ENCODE measurements around the gene PHLDB3. TPM values are rescaled to one million over a fixed set of nuclear protein-coding genes. Genes with fewer than 3 reads are reported as not detected.
"Not testable (repeated sequence)": the region's sequence is repeated elsewhere in the genome, so short reads cannot be mapped to it uniquely, and the experiment has no call there.

The PHLDB3 gene
- total RNA-seq, 2 experiments from 2014 or later = 11.9 to 18.6 TPM

DNA sequence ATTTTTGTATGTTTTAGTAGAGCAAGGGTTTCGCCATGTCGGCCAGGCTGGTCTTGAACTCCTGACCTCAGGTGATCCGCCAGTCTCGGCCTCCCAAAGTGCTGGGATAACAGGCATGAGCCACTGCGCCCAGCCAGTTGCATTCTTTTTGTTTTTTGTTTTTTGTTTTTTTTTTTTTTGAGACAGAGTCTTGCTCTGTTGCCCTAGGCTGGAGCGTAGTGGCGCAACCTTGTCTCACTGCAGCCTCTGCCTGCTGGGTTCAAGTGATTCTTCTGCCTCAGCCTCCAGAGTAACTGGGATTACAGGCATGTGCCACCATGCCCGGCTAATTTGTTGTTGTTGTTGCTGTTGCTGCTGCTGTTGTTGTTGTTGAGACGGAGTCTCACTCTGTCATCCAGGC, 60.5 kb downstream of the PHLDB3 start:
- POLR2A ChIA-PET; H3K4me3 Mint-ChIP-seq; DNase-seq; H3K27ac Mint-ChIP-seq; H3K9me3 Mint-ChIP-seq; H3K36me3 Mint-ChIP-seq (ENCODE audit: low read depth); H3K27me3 Mint-ChIP-seq: not testable (repeated sequence)
- CTCF ChIA-PET = interaction anchor here (1.7 kb wide), 1 partner anchor 11 kb away, joined by 6 read pairs; no protein-coding TSS in a partner anchor
- peaks cover 46% of the 10 kb centered on the region for H3K4me1 Mint-ChIP-seq

DNA sequence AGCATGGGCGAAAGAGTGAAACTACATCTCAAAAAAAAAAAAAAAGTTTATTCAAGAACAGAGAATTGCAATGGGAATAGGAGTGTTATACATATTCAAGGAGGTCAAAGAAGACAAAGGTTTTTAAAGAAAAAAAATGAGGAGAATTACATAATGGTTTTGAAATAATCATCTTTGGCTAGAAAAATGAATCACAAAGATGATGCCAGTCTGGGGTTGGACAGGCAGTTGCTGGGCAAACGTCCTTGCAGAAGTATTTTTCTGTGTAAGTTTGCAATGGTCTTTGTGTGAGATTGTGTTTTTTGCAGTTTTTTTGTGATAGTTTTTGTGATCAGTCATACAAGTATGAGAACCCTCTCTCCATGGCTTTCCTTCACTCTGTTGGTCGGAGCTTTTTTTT, 62.8 kb downstream of the PHLDB3 start:
- ChIA-PET CTCF (interaction anchor here (1.1 to 1.3 kb wide), 3 partner anchors 42 to 153 kb away, joined by 3 to 4 read pairs (median 3); no protein-coding TSS in a partner anchor), POLR2A (no interaction called here)
- Mint-ChIP-seq H3K27ac (peak overlapping the region; percentile 76), H3K36me3 (ENCODE audit: low read depth) (peaks cover 6% of the 10 kb centered on the region), H3K4me3 (no peak overlapping the region), H3K4me1 (peaks cover 56% of the 10 kb centered on the region), H3K27me3 (no peaks in the 10 kb centered on the region), H3K9me3 (peaks cover 5% of the 10 kb centered on the region)
- DNase-seq = no peak

DNA sequence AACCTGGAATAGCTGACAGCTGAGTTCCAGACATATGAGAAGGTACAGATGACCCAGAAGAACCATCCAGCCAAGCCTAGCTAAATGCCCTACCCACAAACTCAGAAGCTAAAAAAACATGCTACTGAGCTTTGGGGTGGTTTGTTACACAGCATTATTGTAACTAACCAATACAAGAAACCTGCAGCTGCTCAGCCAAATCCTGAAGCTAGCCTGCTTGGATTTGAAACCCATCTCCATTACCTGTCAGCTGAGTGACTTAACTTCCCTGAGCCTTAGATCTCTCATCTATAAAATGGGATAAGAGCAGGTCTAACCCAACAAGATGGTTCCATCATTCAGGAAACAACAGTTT, 64.9 kb downstream of the PHLDB3 start:
- Mint-ChIP-seq H3K4me1 (peaks cover 55% of the 10 kb centered on the region), H3K27ac (peak overlapping the region; percentile 97), H3K36me3 (ENCODE audit: low read depth) (peaks cover 8% of the 10 kb centered on the region), H3K4me3 (no peak overlapping the region), H3K27me3 (peaks cover 3% of the 10 kb centered on the region), H3K9me3 (peaks cover 5% of the 10 kb centered on the region)
- POLR2A ChIA-PET = interaction anchor here (1.3 to 1.7 kb wide), 2 partner anchors 24 to 85 kb away, joined by 4 to 7 read pairs; no protein-coding TSS in a partner anchor
- no peak for DNase-seq
- CTCF ChIA-PET = interaction anchor here (0.9 to 1.7 kb wide), 7 partner anchors 8 to 155 kb away, joined by 3 to 14 read pairs (median 4); no protein-coding TSS in a partner anchor

- DNase-seq = peak; percentile 73
- POLR2A ChIA-PET = interaction anchor here (0.6 to 1.7 kb wide), 3 partner anchors 24 to 86 kb away, joined by 4 to 10 read pairs (median 7); no protein-coding TSS in a partner anchor
- peaks cover 3% of the 10 kb centered on the region for H3K27me3 Mint-ChIP-seq
- H3K27ac Mint-ChIP-seq = peak overlapping the region; percentile 97
- peaks cover 8% of the 10 kb centered on the region for H3K36me3 Mint-ChIP-seq (ENCODE audit: low read depth)
- H3K9me3 Mint-ChIP-seq = peaks cover 5% of the 10 kb centered on the region
- H3K4me1 Mint-ChIP-seq = peaks cover 53% of the 10 kb centered on the region
- CTCF ChIA-PET = interaction anchor here (0.8 to 1.7 kb wide), 8 partner anchors 9 to 157 kb away, joined by 3 to 14 read pairs (median 3); partner anchors contain the start of genes IRGQ and ZNF576
- peak overlapping the region; percentile 32 for H3K4me3 Mint-ChIP-seq
Measured at GRCh38 chr19:43439032-43439708, 65.4 kb downstream of the PHLDB3 start.

- peaks cover 5% of the 10 kb centered on the region for H3K9me3 Mint-ChIP-seq
- POLR2A ChIA-PET = interaction anchor here (0.6 to 1.7 kb wide), 3 partner anchors 25 to 86 kb away, joined by 4 to 10 read pairs (median 7); no protein-coding TSS in a partner anchor
- peak; percentile 27 for DNase-seq
- peaks cover 52% of the 10 kb centered on the region for H3K4me1 Mint-ChIP-seq
- peaks cover 3% of the 10 kb centered on the region for H3K27me3 Mint-ChIP-seq
- H3K27ac Mint-ChIP-seq = peak overlapping the region; percentile 97
- peaks cover 8% of the 10 kb centered on the region for H3K36me3 Mint-ChIP-seq (ENCODE audit: low read depth)
- CTCF ChIA-PET = interaction anchor here (0.8 to 1.7 kb wide), 6 partner anchors 9 to 158 kb away, joined by 3 to 14 read pairs (median 3); partner anchors contain the start of genes IRGQ and ZNF576
- H3K4me3 Mint-ChIP-seq = peak overlapping the region; percentile 32
Measured at GRCh38 chr19:43438291-43439031, 66.1 kb downstream of the PHLDB3 start.

DNA sequence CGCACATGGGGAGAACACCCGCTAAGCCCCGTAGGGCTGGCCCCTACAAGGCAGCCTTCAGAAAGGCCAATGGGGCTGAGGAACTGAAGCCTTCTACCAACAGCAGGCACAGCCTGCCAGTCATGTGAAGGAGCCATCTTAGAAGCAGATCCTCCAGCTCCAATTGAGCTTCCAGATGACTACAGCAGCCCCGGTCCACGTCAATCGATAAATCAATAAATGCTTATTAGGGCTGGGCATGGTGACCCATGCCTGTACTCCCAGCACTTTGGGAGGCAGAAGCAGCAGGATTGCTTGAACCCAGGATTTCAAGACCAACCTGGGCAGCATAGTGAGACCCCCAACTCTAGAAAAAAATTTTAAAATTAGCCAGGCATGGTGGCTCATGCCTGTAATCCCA, 66.8 kb downstream of the PHLDB3 start:
- Mint-ChIP-seq H3K4me1 (peaks cover 56% of the 10 kb centered on the region), H3K27ac (peak overlapping the region; percentile 71), H3K9me3 (peaks cover 5% of the 10 kb centered on the region), H3K36me3 (ENCODE audit: low read depth) (peaks cover 8% of the 10 kb centered on the region), H3K27me3 (peaks cover 3% of the 10 kb centered on the region), H3K4me3 (no peak overlapping the region)
- ChIA-PET POLR2A (no interaction called here), CTCF (interaction anchor here (1.4 kb wide), 1 partner anchor 158 kb away, joined by 3 read pairs; the partner anchor contains the start of genes IRGQ and ZNF576)
- DNase-seq = no peak

DNA sequence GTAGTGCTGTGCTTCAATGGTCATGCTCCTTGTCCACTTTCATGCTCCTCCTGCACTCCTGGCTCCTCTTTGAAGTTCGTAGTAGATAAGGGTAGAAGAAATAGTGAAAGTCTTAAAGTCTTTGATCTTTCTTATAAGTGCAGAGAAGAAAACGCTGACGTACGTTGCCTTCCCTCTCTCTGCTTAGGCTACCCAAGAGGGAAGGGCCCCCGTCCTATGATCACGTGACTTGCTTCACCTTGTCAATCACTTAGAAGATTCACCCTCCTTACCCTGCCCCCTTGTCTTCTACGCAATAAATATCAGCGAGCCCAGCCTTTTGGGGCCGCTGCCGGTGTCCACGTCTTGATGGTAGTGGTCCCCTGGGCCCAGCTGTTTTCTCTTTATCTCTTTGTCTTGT, 67.3 kb downstream of the PHLDB3 start:
- H3K36me3 Mint-ChIP-seq (ENCODE audit: low read depth); POLR2A ChIA-PET; H3K9me3 Mint-ChIP-seq; H3K27me3 Mint-ChIP-seq; H3K4me3 Mint-ChIP-seq; DNase-seq; CTCF ChIA-PET: not testable (repeated sequence)
- Mint-ChIP-seq H3K27ac (peak overlapping the region; percentile 71), H3K4me1 (peaks cover 60% of the 10 kb centered on the region)

DNA sequence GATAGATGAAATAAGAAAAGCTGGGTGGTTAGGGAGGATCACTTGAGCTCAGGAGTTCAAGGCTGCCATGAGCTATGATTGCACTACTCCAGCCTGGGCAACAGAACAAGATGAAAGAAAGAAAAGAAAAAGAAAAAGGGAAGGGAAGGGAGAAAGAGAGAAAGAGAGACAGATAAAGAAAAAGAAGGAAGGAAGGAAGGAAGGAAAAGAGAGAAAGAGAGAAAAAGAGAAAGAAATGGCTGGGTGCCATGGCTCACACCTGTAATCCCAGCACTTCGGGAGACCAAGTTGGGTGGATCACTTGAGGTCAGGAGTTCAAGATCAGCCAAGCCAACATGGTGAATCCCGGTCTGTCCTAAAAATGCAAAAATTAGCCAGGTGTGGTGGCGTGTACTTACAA, 68.8 kb downstream of the PHLDB3 start:
- Mint-ChIP-seq H3K9me3 (peaks cover 5% of the 10 kb centered on the region), H3K27ac (no peak overlapping the region), H3K4me3 (no peak overlapping the region), H3K4me1 (peaks cover 62% of the 10 kb centered on the region), H3K36me3 (ENCODE audit: low read depth) (peaks cover 8% of the 10 kb centered on the region), H3K27me3 (peaks cover 3% of the 10 kb centered on the region)
- DNase-seq = no peak
- POLR2A ChIA-PET = no interaction called here
- CTCF ChIA-PET = interaction anchor here (0.7 to 2.2 kb wide), 4 partner anchors 10 to 204 kb away, joined by 3 to 7 read pairs (median 3); no protein-coding TSS in a partner anchor

- Mint-ChIP-seq H3K27ac (no peak overlapping the region), H3K36me3 (ENCODE audit: low read depth) (peaks cover 5% of the 10 kb centered on the region), H3K9me3 (no peaks in the 10 kb centered on the region), H3K27me3 (peaks cover 3% of the 10 kb centered on the region), H3K4me1 (peaks cover 57% of the 10 kb centered on the region), H3K4me3 (no peak overlapping the region)
- DNase-seq = no peak
- CTCF ChIA-PET = interaction anchor here (1.5 to 3.6 kb wide), 5 partner anchors 9 to 94 kb away, joined by 3 to 10 read pairs (median 6); partner anchors contain the start of gene ETHE1
- POLR2A ChIA-PET = no interaction called here
Measured at GRCh38 chr19:43433689-43434088, 70.9 kb downstream of the PHLDB3 start.

GRCh38 chr19:43433358-43433673, 71.2 kb downstream of the PHLDB3 start:
- Mint-ChIP-seq H3K9me3 (no peaks in the 10 kb centered on the region), H3K4me3 (no peak overlapping the region), H3K27ac (no peak overlapping the region), H3K4me1 (peaks cover 54% of the 10 kb centered on the region), H3K27me3 (peaks cover 3% of the 10 kb centered on the region), H3K36me3 (ENCODE audit: low read depth) (peaks cover 3% of the 10 kb centered on the region)
- DNase-seq = no peak
- ChIA-PET POLR2A (no interaction called here), CTCF (interaction anchor here (1.2 to 3.6 kb wide), 7 partner anchors 10 to 95 kb away, joined by 4 to 10 read pairs (median 5); partner anchors contain the start of gene ETHE1)

GRCh38 chr19:43430976-43431375, 73.6 kb downstream of the PHLDB3 start:
- Mint-ChIP-seq H3K27ac (peak overlapping the region; percentile 88), H3K4me3 (no peak overlapping the region)
- CTCF ChIA-PET = interaction anchor here (2.6 to 3.6 kb wide), 2 partner anchors 16 to 88 kb away, joined by 10 to 12 read pairs; no protein-coding TSS in a partner anchor

GRCh38 chr19:43430142-43430710, 74.3 kb downstream of the PHLDB3 start:
- ChIA-PET POLR2A (no interaction called here), CTCF (interaction anchor here (2.6 kb wide), 1 partner anchor 17 kb away, joined by 12 read pairs; no protein-coding TSS in a partner anchor)
- Mint-ChIP-seq H3K27ac (peak overlapping the region; percentile 88), H3K9me3 (no peaks in the 10 kb centered on the region), H3K4me1 (peaks cover 46% of the 10 kb centered on the region), H3K27me3 (no peaks in the 10 kb centered on the region), H3K36me3 (ENCODE audit: low read depth) (no peaks in the 10 kb centered on the region), H3K4me3 (no peak overlapping the region)
- DNase-seq = peak; percentile 50

More at GRCh38 chr19:43430976-43431375, 73.6 kb downstream of the PHLDB3 start:
- Mint-ChIP-seq H3K4me1 (peaks cover 43% of the 10 kb centered on the region), H3K9me3 (no peaks in the 10 kb centered on the region), H3K27me3 (peaks cover 3% of the 10 kb centered on the region), H3K36me3 (ENCODE audit: low read depth) (peaks cover 2% of the 10 kb centered on the region)
- DNase-seq = no peak
- POLR2A ChIA-PET = no interaction called here
